H1 (cell line): Measurements from ENCODE around the gene CTDP1. TPM values are rescaled to one million over a fixed set of nuclear protein-coding genes. Genes with fewer than 3 reads are reported as not detected.
A peak's percentile ranks its signal among the peaks of the same experiment; 100 is the strongest.

ENCODE experiments used
- CTCF ChIA-PET: fragments of 300-600 bp; sonication (Branson Sonifier 250); formaldehyde crosslinking; loops from one replicate; lab custom pipeline; 2021; ENCODE audit not compliant: partially characterized antibody; lab: Charles Lee
- POLR2A ChIA-PET: fragments of 300-600 bp; sonication (Branson Sonifier 250); formaldehyde crosslinking; loops from one replicate; lab custom pipeline; 2021; ENCODE audit warnings: inconsistent platforms; ENCODE audit not compliant: partially characterized antibody; lab: Charles Lee
- DNase-seq, 2 experiments: peaks; one replicate each; pipeline versions ENCODE4 v3.0.0 to v3.0.0-alpha.2; 2010 to 2022; ENCODE audit warnings: low spot score in 2 of 2, low read depth in 1 of 2, mixed read lengths in 1 of 2
- FAIRE-seq: peaks from 2 replicates; lab custom pipeline; 2011; peaks lifted over from hg19 to GRCh38; lab: Jason Lieb, UNC
- H2AFZ ChIP-seq: 2 replicates; pipeline ENCODE4 v1.8.1; 2012; ENCODE audit warnings: low read length, inconsistent platforms
- H2AK5ac ChIP-seq: 2 replicates; pipeline ENCODE4 v1.6.1; 2013; ENCODE audit warnings: low read depth, low read length
- H2BK120ac ChIP-seq: replicated peaks from 2 replicates; pipeline ENCODE3; 2013; ENCODE audit warnings: low read depth, low read length, inconsistent platforms
- H2BK12ac ChIP-seq: 2 replicates; pipeline ENCODE4 v1.6.1; 2013; ENCODE audit warnings: low read depth, low read length
- H2BK15ac ChIP-seq: 2 replicates; pipeline ENCODE4 v1.6.1; 2013; ENCODE audit warnings: low read length
- H2BK20ac ChIP-seq: 2 replicates; pipeline ENCODE4 v1.6.1; 2013; ENCODE audit warnings: low read length
- H2BK5ac ChIP-seq: 2 replicates; pipeline ENCODE4 v1.6.1; 2013; ENCODE audit warnings: low read depth, low read length
- H3K14ac ChIP-seq: 2 replicates; pipeline ENCODE4 v1.6.1; 2013; ENCODE audit warnings: inconsistent platforms; ENCODE audit not compliant: insufficient read length
- H3K18ac ChIP-seq: 2 replicates; pipeline ENCODE4 v1.6.1; 2013; ENCODE audit warnings: low read length; ENCODE audit errors: extremely low read depth
- H3K23ac ChIP-seq: 2 replicates; pipeline ENCODE4 v1.6.1; 2013; ENCODE audit warnings: inconsistent platforms; ENCODE audit not compliant: insufficient read length
- H3K23me2 ChIP-seq: 2 replicates; pipeline ENCODE4 v1.6.1; 2013; ENCODE audit warnings: low read depth, low read length
- H3K27ac ChIP-seq: 2 replicates; pipeline ENCODE4 v1.6.1; 2011; ENCODE audit warnings: low read depth, low read length, inconsistent platforms
- H3K27me3 ChIP-seq, 4 experiments: replicated peaks in 1 of 4; 1 replicate in 1 of 4; 2 replicates in 3 of 4; pipeline versions ENCODE4 v1.6.1 to v1.8.1; 2011 to 2013; ENCODE audit warnings: low read length in 3 of 4, mild to moderate bottlenecking in 3 of 4, inconsistent platforms in 2 of 4, mixed read lengths in 2 of 4, moderate library complexity in 1 of 4; ENCODE audit not compliant: control insufficient read depth in 3 of 4, insufficient read depth in 3 of 4; ENCODE audit errors: extremely low read depth in 1 of 4
- H3K36me3 ChIP-seq, 4 experiments: 2 replicates each; pipeline versions ENCODE4 v1.6.1 to v1.8.1; 2011 to 2013; ENCODE audit warnings: mild to moderate bottlenecking in 4 of 4, low read length in 3 of 4, moderate library complexity in 2 of 4, control low read depth in 1 of 4, inconsistent platforms in 1 of 4; ENCODE audit not compliant: insufficient read depth in 4 of 4, control insufficient read depth in 2 of 4
- H3K4ac ChIP-seq: replicated peaks from 2 replicates; pipeline ENCODE3; 2013; ENCODE audit warnings: low read length, low read depth, mixed read lengths, inconsistent platforms; ENCODE audit not compliant: insufficient read length
- H3K4me1 ChIP-seq, 4 experiments: replicated peaks in 1 of 4; 1 replicate in 1 of 4; 2 replicates in 3 of 4; pipeline versions ENCODE4 v1.6.1 to v1.8.1; 2011 to 2013; ENCODE audit warnings: low read length in 3 of 4, inconsistent platforms in 2 of 4, mixed read lengths in 1 of 4; ENCODE audit not compliant: insufficient read depth in 4 of 4, control insufficient read depth in 3 of 4
- H3K4me2 ChIP-seq, 2 experiments: 2 replicates each; pipeline versions ENCODE4 v1.6.1 to v1.8.1; 2011 to 2013; ENCODE audit warnings: low read depth in 2 of 2, low read length in 2 of 2, control low read depth in 1 of 2, inconsistent platforms in 1 of 2, mild to moderate bottlenecking in 1 of 2; ENCODE audit not compliant: insufficient read depth in 1 of 2
- H3K4me3 ChIP-seq, 4 experiments: fragments of 200-600, 300-600 bp in 1 of 4; sonication (generic), shearing (Covaris generic), sonication (Bioruptor Twin) in 1 of 4; 2 replicates each; pipeline versions ENCODE4 v1.5.1 to v1.8.1; 2011 to 2016; ENCODE audit warnings: low read length in 4 of 4, low read depth in 3 of 4, control low read depth in 2 of 4, inconsistent platforms in 2 of 4, mild to moderate bottlenecking in 2 of 4, mixed read lengths in 1 of 4, moderate library complexity in 1 of 4; ENCODE audit not compliant: insufficient read depth in 2 of 4; ENCODE audit errors: extremely low read depth in 1 of 4
- H3K56ac ChIP-seq: replicated peaks from 2 replicates; pipeline ENCODE3; 2013; ENCODE audit warnings: low read depth, mild to moderate bottlenecking, mixed read lengths, low read length, inconsistent platforms; ENCODE audit not compliant: insufficient read length
- H3K79me1 ChIP-seq: 2 replicates; pipeline ENCODE4 v1.6.1; 2013; ENCODE audit warnings: low read depth, low read length, control low read depth
- H3K79me2 ChIP-seq, 2 experiments: 2 replicates each; pipeline versions ENCODE4 v1.6.1 to v1.8.1; 2012 to 2013; ENCODE audit warnings: low read length in 2 of 2, mild to moderate bottlenecking in 2 of 2, inconsistent platforms in 1 of 2; ENCODE audit not compliant: insufficient read depth in 2 of 2, control insufficient read depth in 1 of 2
- H3K9ac ChIP-seq, 4 experiments: replicated peaks in 1 of 4; 1 replicate in 1 of 4; 2 replicates in 3 of 4; pipeline versions ENCODE4 v1.6.1 to v1.8.1; 2011 to 2013; ENCODE audit warnings: low read depth in 3 of 4, low read length in 3 of 4, control low read depth in 2 of 4, mild to moderate bottlenecking in 2 of 4, moderate library complexity in 2 of 4, inconsistent platforms in 1 of 4; ENCODE audit errors: extremely low read depth in 1 of 4
- H3K9me3 ChIP-seq, 2 experiments: 2 replicates each; pipeline versions ENCODE4 v1.6.1 to v1.8.1; 2012 to 2013; ENCODE audit warnings: mild to moderate bottlenecking in 2 of 2, moderate library complexity in 2 of 2, control low read depth in 1 of 2, inconsistent platforms in 1 of 2, low read depth in 1 of 2, low read length in 1 of 2, mixed read lengths in 1 of 2; ENCODE audit not compliant: insufficient read depth in 2 of 2
- H4K20me1 ChIP-seq, 2 experiments: replicated peaks in 1 of 2; 2 replicates each; pipeline versions ENCODE3 to v1.8.1; 2011 to 2013; ENCODE audit warnings: inconsistent platforms in 2 of 2, low read length in 2 of 2, mild to moderate bottlenecking in 1 of 2; ENCODE audit not compliant: insufficient read depth in 2 of 2, control insufficient read depth in 1 of 2
- H4K5ac ChIP-seq: 2 replicates; pipeline ENCODE4 v1.6.1; 2013; ENCODE audit warnings: low read length, low read depth, mixed read lengths, inconsistent platforms; ENCODE audit not compliant: insufficient read length
- H4K8ac ChIP-seq: 2 replicates; pipeline ENCODE4 v1.8.0; 2013; ENCODE audit warnings: mild to moderate bottlenecking, moderate library complexity, low read length, inconsistent platforms; ENCODE audit not compliant: insufficient read depth; ENCODE audit errors: extremely low read depth
- H4K91ac ChIP-seq: replicated peaks from 2 replicates; pipeline ENCODE3; 2013; ENCODE audit warnings: low read length, mixed read lengths, inconsistent platforms; ENCODE audit not compliant: insufficient read length
- FOSL1 ChIP-seq: IDR thresholded peaks from 2 replicates; pipeline ENCODE4 v1.6.1; 2011; ENCODE audit warnings: mild to moderate bottlenecking, low read depth, low read length, moderate library complexity; ENCODE audit not compliant: insufficient read depth
- HDAC2 ChIP-seq, 2 experiments: fragments of 300-600 bp in 1 of 2; sonication (generic) in 1 of 2; IDR thresholded peaks; 2 replicates each; pipeline ENCODE4 v1.6.1; 2011 to 2012; ENCODE audit warnings: low read depth in 2 of 2, low read length in 2 of 2, mild to moderate bottlenecking in 2 of 2, moderate library complexity in 2 of 2, borderline replicate concordance in 1 of 2, inconsistent platforms in 1 of 2
- JUND ChIP-seq: IDR thresholded peaks from 2 replicates; pipeline ENCODE4 v1.6.1; 2011; ENCODE audit warnings: mild to moderate bottlenecking, improper control_type of control experiment, low read length
- KDM1A ChIP-seq: fragments of 200-600, 300-600 bp; sonication (generic); IDR thresholded peaks from 2 replicates; pipeline ENCODE4 v1.7.1; 2016; ENCODE audit warnings: mild to moderate bottlenecking, low read length, borderline replicate concordance
- KDM4A ChIP-seq: IDR thresholded peaks from one replicate; pipeline ENCODE4 v1.7.1; 2012; ENCODE audit warnings: low read depth, mild to moderate bottlenecking, moderate library complexity, low read length, inconsistent platforms; ENCODE audit not compliant: severe bottlenecking
- MAFK ChIP-seq: IDR thresholded peaks from 2 replicates; pipeline ENCODE4 v1.6.1; 2012; ENCODE audit warnings: low read depth, mild to moderate bottlenecking, improper control_type of control experiment, low read length
- RFX5 ChIP-seq: IDR thresholded peaks from 2 replicates; pipeline ENCODE4 v1.6.1; 2011; ENCODE audit warnings: low read depth, low read length, improper control_type of control experiment, borderline replicate concordance
- RXRA ChIP-seq: IDR thresholded peaks from 2 replicates; pipeline ENCODE4 v1.6.1; 2011; ENCODE audit warnings: low read depth, mild to moderate bottlenecking, low read length, moderate library complexity; ENCODE audit not compliant: insufficient read depth
- SIX5 ChIP-seq: IDR thresholded peaks from 2 replicates; pipeline ENCODE4 v1.6.1; 2011; ENCODE audit warnings: mild to moderate bottlenecking, low read depth, low read length
- SP2 ChIP-seq: IDR thresholded peaks from 2 replicates; pipeline ENCODE4 v1.6.1; 2012; ENCODE audit warnings: mild to moderate bottlenecking, low read length, inconsistent platforms
- SP4 ChIP-seq: IDR thresholded peaks from 2 replicates; pipeline ENCODE4 v1.6.1; 2012; ENCODE audit warnings: low read length, inconsistent platforms
- USF2 ChIP-seq: IDR thresholded peaks from 2 replicates; pipeline ENCODE4 v1.6.1; 2011; ENCODE audit warnings: low read length, improper control_type of control experiment
- ZNF274 ChIP-seq: IDR thresholded peaks from 2 replicates; pipeline ENCODE4 v1.7.0; 2012; ENCODE audit warnings: low read length, borderline replicate concordance; ENCODE audit errors: extremely low read depth
- WGBS, 2 experiments: shearing (Covaris generic) in 1 of 2; methylation state at CpG; one replicate each; pipeline versions ENCODE4 v1.1.6 to v1.1.7; 2013 to 2015; ENCODE audit warnings: low lambda C conversion rate in 2 of 2, mixed read lengths in 2 of 2, inconsistent platforms in 1 of 2, low coverage in 1 of 2, missing lambda C conversion rate in 1 of 2; ENCODE audit not compliant: insufficient replicate concordance in 2 of 2, insufficient coverage in 1 of 2, insufficient read length in 1 of 2; ENCODE audit errors: extremely low coverage in 1 of 2, missing lambda C conversion rate in 1 of 2; 5-methylcytosine and 5-hydroxymethylcytosine counted together
- polyA plus RNA-seq, 7 experiments: library from polyadenylated mRNA; depleted of rRNA in 3 of 7; stranded (reverse) in 5 of 7; unstranded in 2 of 7; fragments of >200 nt in 5 of 7; fragments of 200-250 nt in 2 of 7; gene quantifications; 1 replicate in 5 of 7; 2 replicates in 1 of 7; 4 replicates in 1 of 7; pipeline versions ENCODE4 v1.2.1 to v1.2.3, GENCODE V29; 2011 to 2013; ENCODE audit warnings: missing spikeins in 2 of 7, mixed read lengths in 2 of 7
- total RNA-seq: library from RNA; stranded (reverse); fragmentation: NEBNext Ultra II Directional; extraction: Animal tissue kit (Norgen Biotek cat#: 25700); gene quantifications from 2 replicates; pipeline ENCODE4 v1.2.1, GENCODE V29; 2021

The CTDP1 gene
- total and polyA plus RNA-seq, 2 of the 8 experiments (the other 6 are each of a cell fraction or from before 2014, with no cell fraction given): 16.6 to 37.0 TPM

- H3K14ac ChIP-seq: no peak overlapping the region
- H3K27ac ChIP-seq: no peak overlapping the region
- H3K23me2 ChIP-seq: peaks cover 8% of the 10 kb centered on the region; the same call in 1 of the 2 replicates
- H2AFZ ChIP-seq: no peak overlapping the region
- no peak overlapping the region; the same call in 1 of the 2 replicates for H2BK5ac ChIP-seq
- peaks cover 22 to 44% (median 38%) of the 10 kb centered on the region in 4 experiments for H3K27me3 ChIP-seq
- H3K4ac ChIP-seq: no peak overlapping the region
- H3K56ac ChIP-seq: no peak overlapping the region
- ChIA-PET CTCF (no interaction called here), POLR2A (no interaction called here)
- H4K5ac ChIP-seq: no peak overlapping the region
- TF ChIP-seq FOSL1 (no peak), SP2 (no peak), RXRA (no peak), KDM4A (no peak), USF2 (no peak), SP4 (no peak), SIX5 (no peak), HDAC2 (IDR thresholded peaks at IDR 0.05; ENCODE audit: borderline replicate concordance in 1 of 2, low read depth in 2 of 2, low read length in 2 of 2) (no peak), JUND (no peak), RFX5 (no peak), ZNF274 (no peak), MAFK (no peak), KDM1A (no peak)
- no peak overlapping the region; the same call in 1 of the 2 replicates for H2AK5ac ChIP-seq
- H3K79me1 ChIP-seq: no peaks in the 10 kb centered on the region
- WGBS, 2 experiments: 89% methylated on average over 13 of the region's 17 CpGs; no CpG with 5 or more reads in 1 of the 2 experiments
- peaks cover 1 to 4% of the 10 kb centered on the region in 2 experiments for H4K20me1 ChIP-seq
- no peaks in the 10 kb centered on the region for H3K36me3 ChIP-seq
- H4K91ac ChIP-seq: no peak overlapping the region
- no peak overlapping the region for H3K23ac ChIP-seq
- H3K79me2 ChIP-seq: no peaks in the 10 kb centered on the region
- FAIRE-seq: no peak
- H3K9ac ChIP-seq: no peak overlapping the region
- no peaks in the 10 kb centered on the region for H3K9me3 ChIP-seq
- H3K18ac ChIP-seq: no peak overlapping the region
- peak overlapping the region; percentile 9; the same call in 1 of the 2 replicates for H2BK12ac ChIP-seq
- H2BK20ac ChIP-seq: no peak overlapping the region
- H4K8ac ChIP-seq: no peak overlapping the region
- no peak overlapping the region for H3K4me2 ChIP-seq
- H2BK15ac ChIP-seq: 0 out of 2 replicates have a peak overlapping the region, but pooled peaks have one; percentile 46
- H3K4me3 ChIP-seq: no peak overlapping the region
- H3K4me1 ChIP-seq: peaks cover 0 to 12% (median 5%) of the 10 kb centered on the region in 4 experiments; a peak in 5 of 7 replicates
- H2BK120ac ChIP-seq: no peak overlapping the region
- no peak for DNase-seq
These were observed 115.2 kb downstream of the CTDP1 start for GRCh38 chr18:79794846-79795245.
